Fibroblast of mammary gland (primary cell): ENCODE data around the gene NXPH2.

Experiments
- DNase-seq: peaks from one replicate; pipeline ENCODE4 v3.0.0-alpha.2; 2010; ENCODE audit warnings: low read depth
- H3K4me3 ChIP-seq: 2 replicates; pipeline ENCODE4 v1.5.1; 2011; ENCODE audit warnings: low read depth, mild to moderate bottlenecking, low read length, moderate library complexity; ENCODE audit not compliant: control insufficient read depth
- TF ChIP-seq, protein P1 (sequence below): conservative IDR thresholded peaks from 2 replicates; pipeline ENCODE4 v1.5.1; 2011; ENCODE audit warnings: low read depth, low read length, inconsistent platforms; ENCODE audit not compliant: control insufficient read depth, insufficient read depth

The NXPH2 gene

DNA sequence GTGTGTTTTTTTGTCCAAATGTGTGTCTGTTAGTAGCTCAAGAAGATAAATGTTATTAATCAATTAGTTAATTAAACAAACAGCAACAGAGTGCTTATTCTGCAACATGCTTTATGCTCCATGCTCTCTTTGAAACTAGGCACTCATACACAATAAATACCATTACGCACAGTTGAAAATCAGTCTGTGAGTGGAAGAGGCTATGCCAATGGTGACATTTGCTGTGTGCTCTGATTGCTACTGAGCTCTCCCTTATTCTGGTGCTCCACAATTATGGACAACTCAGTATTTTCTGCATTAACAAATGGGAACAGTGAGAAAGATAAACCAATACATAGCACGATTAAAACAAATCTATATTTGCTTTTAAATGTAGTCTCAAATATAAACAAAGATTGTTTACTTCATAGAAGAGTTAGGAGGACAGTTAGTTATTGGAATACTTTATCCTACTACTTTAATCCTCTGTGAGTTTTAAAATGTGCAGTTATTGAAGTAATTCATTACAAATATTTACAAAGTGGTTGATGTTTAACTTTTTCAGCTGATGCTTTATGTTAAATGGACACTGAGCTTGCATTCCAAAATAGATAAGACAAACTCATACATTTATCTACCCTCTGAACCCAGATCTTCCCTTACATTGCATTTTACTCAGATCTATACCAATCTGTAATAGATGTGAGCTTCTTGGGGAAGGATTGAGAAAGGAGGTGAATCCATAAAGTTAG, 55.3 kb downstream of the NXPH2 start:
- TF ChIP-seq, protein P1, sequence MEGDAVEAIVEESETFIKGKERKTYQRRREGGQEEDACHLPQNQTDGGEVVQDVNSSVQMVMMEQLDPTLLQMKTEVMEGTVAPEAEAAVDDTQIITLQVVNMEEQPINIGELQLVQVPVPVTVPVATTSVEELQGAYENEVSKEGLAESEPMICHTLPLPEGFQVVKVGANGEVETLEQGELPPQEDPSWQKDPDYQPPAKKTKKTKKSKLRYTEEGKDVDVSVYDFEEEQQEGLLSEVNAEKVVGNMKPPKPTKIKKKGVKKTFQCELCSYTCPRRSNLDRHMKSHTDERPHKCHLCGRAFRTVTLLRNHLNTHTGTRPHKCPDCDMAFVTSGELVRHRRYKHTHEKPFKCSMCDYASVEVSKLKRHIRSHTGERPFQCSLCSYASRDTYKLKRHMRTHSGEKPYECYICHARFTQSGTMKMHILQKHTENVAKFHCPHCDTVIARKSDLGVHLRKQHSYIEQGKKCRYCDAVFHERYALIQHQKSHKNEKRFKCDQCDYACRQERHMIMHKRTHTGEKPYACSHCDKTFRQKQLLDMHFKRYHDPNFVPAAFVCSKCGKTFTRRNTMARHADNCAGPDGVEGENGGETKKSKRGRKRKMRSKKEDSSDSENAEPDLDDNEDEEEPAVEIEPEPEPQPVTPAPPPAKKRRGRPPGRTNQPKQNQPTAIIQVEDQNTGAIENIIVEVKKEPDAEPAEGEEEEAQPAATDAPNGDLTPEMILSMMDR = no peak
- H3K4me3 ChIP-seq = no peak overlapping the region
- no peak for DNase-seq

DNA sequence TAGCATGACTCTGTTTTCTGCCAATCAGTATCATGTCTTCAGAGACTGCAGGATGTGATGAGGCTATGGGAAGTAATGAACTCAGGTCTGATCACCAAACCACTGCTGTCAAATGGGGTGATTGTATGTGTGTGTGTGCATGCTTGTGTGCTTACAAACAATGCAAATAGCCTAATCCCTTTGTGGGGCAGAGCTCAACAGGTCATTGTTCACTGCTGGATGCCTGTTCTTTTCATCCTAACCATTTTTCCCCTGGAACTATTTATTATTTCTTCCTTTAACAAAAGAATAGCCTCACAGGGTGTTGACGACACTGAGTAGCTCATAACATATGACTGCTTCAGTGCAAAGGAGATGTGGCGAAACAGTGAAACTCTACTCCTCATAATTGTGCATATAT, 55.9 kb downstream of the NXPH2 start:
- TF ChIP-seq, protein P1 = no peak
- peak; percentile 3 for DNase-seq
- H3K4me3 ChIP-seq = no peak overlapping the region

DNA sequence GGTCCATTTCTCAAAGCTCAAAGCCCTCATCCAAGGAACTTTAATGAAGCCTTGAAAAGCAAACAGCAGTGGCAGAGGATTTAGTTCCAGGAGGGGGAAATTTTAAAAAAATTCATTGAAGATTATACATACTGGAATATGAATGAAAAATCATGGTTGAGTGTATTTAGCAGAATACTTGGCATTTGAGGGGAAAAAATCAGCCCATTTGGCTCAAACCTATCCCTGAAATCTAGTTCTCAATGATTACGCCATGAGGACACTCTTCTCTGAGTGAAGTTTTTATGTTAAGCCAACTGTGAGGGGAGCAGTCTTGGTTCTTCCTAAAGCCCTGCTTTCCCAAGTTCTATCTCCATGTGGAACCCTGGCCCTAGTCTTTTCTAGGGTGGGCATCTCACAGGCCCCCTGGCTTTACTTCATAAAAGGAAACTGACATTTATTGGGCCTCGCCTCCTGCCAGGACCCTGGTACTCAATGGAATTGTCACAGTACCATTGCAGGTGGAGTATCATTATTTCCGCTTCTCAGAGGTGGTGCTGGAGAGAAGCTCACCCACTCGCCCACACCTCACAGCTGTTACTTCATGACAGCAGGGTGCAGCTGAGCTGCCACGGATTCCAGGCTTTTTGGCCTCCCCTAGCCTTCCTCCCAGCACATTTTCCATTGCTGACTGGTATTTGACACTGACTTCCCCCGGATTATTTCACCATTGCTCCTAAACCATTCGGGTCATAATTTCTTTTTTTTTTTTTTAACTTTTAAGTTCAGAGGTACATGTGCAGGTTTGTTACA, 56.8 kb downstream of the NXPH2 start:
- no peak overlapping the region for H3K4me3 ChIP-seq
- DNase-seq = no peak
- TF ChIP-seq, protein P1 = no peak

DNA sequence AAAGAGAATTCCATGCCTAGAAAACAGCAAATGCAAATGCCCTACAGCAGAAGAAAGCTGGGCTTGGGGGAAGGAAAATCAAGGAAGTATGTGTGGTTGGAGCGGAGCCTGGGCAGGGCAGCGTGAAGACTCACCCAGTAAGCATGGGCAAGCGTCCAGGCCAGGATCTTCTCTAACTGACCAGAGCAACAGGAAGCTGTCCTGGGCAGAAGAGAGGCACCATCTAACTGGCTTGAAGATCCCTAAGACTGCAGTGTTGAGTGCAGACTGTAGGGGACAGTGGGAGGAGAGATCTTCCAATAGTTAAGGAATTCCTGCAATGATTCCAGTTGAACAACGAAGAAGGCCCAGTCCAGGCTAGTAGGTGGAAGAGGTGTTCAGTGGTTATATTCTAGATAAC, 57.9 kb downstream of the NXPH2 start:
- H3K4me3 ChIP-seq = no peak overlapping the region
- peak; percentile 30 for DNase-seq
- TF ChIP-seq, protein P1 = no peak

DNA sequence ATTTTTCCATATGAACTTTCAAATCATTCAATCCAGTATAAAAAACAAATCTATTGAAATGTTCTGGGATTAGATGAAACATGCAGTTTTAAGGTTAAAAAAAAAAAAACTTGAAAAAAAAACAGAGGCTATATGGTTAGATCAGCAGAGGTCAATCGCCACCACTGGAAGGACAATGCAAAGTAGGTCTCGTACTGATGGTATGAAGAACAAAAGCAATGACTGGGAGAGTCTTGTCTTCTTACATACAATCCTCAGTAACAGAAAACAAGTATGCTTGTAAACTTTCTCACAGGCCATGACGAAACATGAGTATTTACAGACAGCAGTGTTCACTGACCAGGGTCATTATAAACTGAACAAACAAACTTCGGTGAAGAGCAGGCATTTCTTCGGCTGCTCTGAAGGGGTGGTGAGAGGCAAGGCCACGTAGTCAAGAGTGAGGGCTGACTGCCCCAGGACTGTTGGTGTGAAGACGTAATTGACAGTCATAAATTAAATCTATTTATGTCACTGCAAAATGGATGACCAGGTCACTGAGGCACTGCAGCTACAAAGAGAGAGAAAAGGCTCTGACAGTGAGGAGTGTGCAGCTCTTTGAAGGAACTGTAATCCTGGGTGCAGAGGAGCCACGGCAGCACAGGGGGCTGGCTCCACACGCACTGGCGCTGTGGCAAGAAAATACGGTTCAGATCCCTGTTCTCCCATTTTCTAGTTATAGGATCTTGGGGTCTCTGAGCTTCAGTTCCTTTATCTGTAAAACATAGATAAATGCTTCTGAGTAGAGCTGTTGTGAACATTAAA, 60.0 kb downstream of the NXPH2 start:
- TF ChIP-seq, protein P1 = no peak
- H3K4me3 ChIP-seq = no peak overlapping the region
- no peak for DNase-seq

DNA sequence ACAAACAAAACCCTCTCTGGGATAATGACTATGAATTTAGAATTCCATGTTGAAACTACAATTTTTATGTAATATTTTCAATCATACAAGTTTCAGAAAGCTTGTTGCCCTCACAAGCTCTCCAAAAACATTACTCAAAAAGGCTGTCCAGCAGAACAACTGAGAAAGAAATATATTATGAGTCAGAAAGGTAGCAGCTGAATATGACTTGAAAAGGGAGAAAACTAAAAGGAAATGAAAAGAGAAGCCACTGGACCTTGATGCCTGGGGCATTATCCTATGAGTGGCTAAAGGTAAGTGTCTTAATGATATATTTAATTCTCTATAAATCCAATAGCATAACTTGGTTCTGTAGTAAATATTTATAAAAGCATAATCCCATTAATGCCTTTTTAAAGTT, 61.8 kb downstream of the NXPH2 start:
- H3K4me3 ChIP-seq = no peak overlapping the region
- TF ChIP-seq, protein P1 = no peak
- DNase-seq = no peak
